HL-60 (cell line): ENCODE data around the gene DCC.

Experiments
- DNase-seq, 2 experiments: peaks; one replicate each; pipeline ENCODE4 v3.0.0-alpha.2; 2010 to 2020; ENCODE audit warnings: low read depth in 1 of 2, low spot score in 1 of 2
- H3K27ac ChIP-seq: fragments of 250-450 bp; sonication (Bioruptor Pico); replicated peaks from 2 replicates; pipeline ENCODE4 v1.5.1; 2020; ENCODE audit warnings: mild to moderate bottlenecking, moderate library complexity
- H3K27me3 ChIP-seq: fragments of 250-450 bp; sonication (Bioruptor Pico); 2 replicates; pipeline ENCODE4 v1.5.1; 2021; ENCODE audit warnings: mild to moderate bottlenecking, moderate library complexity; ENCODE audit not compliant: insufficient read depth, poor library complexity, severe bottlenecking
- H3K4me3 ChIP-seq: replicated peaks from 2 replicates; pipeline ENCODE4 v1.5.1; 2011; ENCODE audit warnings: mild to moderate bottlenecking, control low read depth, low read length; ENCODE audit not compliant: insufficient read depth
- GABPA ChIP-seq: IDR thresholded peaks from 2 replicates; pipeline ENCODE4 v1.6.1; 2012; ENCODE audit warnings: low read depth
- POLR2AphosphoS5 ChIP-seq: IDR thresholded peaks from 2 replicates; pipeline ENCODE4 v1.6.1; 2012; ENCODE audit warnings: low read depth
- SPI1 ChIP-seq: IDR thresholded peaks from 2 replicates; pipeline ENCODE4 v1.6.1; 2012; ENCODE audit warnings: low read depth, mild to moderate bottlenecking, borderline replicate concordance
- TF ChIP-seq, protein P1 (sequence below): IDR thresholded peaks from one replicate; pipeline ENCODE4 v1.5.1; 2011; ENCODE audit warnings: low read length, control low read depth, inconsistent platforms; ENCODE audit not compliant: insufficient read depth
- TF ChIP-seq, protein P2 (sequence below): IDR thresholded peaks from 2 replicates; pipeline ENCODE4 v1.6.1; 2012; ENCODE audit warnings: low read depth; ENCODE audit not compliant: insufficient replicate concordance

DCC gene

GRCh38 chr18:52715421-52715820 lies 375.4 kb downstream of the DCC start:
- H3K27me3 ChIP-seq, result peaks cover 2% of the 10 kb centered on the region
- no peak overlapping the region for H3K27ac ChIP-seq
- no peak for DNase-seq
- H3K4me3 ChIP-seq, result no peak overlapping the region
- no peak for TF ChIP-seq SPI1
- TF ChIP-seq, protein P1, sequence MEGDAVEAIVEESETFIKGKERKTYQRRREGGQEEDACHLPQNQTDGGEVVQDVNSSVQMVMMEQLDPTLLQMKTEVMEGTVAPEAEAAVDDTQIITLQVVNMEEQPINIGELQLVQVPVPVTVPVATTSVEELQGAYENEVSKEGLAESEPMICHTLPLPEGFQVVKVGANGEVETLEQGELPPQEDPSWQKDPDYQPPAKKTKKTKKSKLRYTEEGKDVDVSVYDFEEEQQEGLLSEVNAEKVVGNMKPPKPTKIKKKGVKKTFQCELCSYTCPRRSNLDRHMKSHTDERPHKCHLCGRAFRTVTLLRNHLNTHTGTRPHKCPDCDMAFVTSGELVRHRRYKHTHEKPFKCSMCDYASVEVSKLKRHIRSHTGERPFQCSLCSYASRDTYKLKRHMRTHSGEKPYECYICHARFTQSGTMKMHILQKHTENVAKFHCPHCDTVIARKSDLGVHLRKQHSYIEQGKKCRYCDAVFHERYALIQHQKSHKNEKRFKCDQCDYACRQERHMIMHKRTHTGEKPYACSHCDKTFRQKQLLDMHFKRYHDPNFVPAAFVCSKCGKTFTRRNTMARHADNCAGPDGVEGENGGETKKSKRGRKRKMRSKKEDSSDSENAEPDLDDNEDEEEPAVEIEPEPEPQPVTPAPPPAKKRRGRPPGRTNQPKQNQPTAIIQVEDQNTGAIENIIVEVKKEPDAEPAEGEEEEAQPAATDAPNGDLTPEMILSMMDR, result no peak
- TF ChIP-seq, protein P2, sequence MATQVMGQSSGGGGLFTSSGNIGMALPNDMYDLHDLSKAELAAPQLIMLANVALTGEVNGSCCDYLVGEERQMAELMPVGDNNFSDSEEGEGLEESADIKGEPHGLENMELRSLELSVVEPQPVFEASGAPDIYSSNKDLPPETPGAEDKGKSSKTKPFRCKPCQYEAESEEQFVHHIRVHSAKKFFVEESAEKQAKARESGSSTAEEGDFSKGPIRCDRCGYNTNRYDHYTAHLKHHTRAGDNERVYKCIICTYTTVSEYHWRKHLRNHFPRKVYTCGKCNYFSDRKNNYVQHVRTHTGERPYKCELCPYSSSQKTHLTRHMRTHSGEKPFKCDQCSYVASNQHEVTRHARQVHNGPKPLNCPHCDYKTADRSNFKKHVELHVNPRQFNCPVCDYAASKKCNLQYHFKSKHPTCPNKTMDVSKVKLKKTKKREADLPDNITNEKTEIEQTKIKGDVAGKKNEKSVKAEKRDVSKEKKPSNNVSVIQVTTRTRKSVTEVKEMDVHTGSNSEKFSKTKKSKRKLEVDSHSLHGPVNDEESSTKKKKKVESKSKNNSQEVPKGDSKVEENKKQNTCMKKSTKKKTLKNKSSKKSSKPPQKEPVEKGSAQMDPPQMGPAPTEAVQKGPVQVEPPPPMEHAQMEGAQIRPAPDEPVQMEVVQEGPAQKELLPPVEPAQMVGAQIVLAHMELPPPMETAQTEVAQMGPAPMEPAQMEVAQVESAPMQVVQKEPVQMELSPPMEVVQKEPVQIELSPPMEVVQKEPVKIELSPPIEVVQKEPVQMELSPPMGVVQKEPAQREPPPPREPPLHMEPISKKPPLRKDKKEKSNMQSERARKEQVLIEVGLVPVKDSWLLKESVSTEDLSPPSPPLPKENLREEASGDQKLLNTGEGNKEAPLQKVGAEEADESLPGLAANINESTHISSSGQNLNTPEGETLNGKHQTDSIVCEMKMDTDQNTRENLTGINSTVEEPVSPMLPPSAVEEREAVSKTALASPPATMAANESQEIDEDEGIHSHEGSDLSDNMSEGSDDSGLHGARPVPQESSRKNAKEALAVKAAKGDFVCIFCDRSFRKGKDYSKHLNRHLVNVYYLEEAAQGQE, result no peak
- TF ChIP-seq POLR2AphosphoS5, result no peak

GRCh38 chr18:52715991-52716390 lies 376.0 kb downstream of the DCC start:
- Histone ChIP-seq H3K4me3 (no peak overlapping the region), H3K27me3 (peaks cover 2% of the 10 kb centered on the region), H3K27ac (no peak overlapping the region)
- TF ChIP-seq, protein P1, result no peak
- TF ChIP-seq SPI1, result no peak
- TF ChIP-seq, protein P2, result no peak
- no peak for TF ChIP-seq GABPA
- TF ChIP-seq POLR2AphosphoS5, result no peak
- DNase-seq, result no peak

DNA sequence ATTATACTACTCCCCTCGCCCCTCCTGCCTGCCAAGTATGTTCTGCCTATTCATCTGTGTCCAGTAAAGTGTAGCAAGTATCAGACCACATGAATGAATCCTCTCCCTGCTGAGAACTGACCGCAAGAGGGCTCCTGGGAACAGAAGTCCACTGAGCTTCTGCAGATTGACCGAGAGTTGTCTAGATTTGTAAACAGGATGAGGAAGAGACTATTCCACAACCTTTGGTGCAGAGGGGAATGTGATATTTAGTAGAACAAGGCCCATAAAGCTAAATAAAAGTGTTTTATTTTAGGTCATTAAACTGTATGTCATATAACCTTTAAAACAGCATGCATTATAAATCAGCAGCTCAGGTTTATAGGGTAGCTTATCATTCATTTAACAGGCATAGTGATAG lies 377.0 kb downstream of the DCC start:
- no peak for DNase-seq
- H3K27me3 ChIP-seq, result peaks cover 2% of the 10 kb centered on the region
- TF ChIP-seq POLR2AphosphoS5 (no peak), GABPA (no peak), SPI1 (no peak)
- TF ChIP-seq, protein P2, result no peak
- TF ChIP-seq, protein P1, result no peak
- H3K4me3 ChIP-seq, result no peak overlapping the region
- no peak overlapping the region for H3K27ac ChIP-seq
